T1000 (cell line): ENCODE results near the gene KHK.

Experiments
- DNase-seq: peaks from one replicate; lab custom pipeline; 2025; ENCODE audit warnings: mixed read lengths; lab: John Stamatoyannopoulos, UW

KHK gene

DNA sequence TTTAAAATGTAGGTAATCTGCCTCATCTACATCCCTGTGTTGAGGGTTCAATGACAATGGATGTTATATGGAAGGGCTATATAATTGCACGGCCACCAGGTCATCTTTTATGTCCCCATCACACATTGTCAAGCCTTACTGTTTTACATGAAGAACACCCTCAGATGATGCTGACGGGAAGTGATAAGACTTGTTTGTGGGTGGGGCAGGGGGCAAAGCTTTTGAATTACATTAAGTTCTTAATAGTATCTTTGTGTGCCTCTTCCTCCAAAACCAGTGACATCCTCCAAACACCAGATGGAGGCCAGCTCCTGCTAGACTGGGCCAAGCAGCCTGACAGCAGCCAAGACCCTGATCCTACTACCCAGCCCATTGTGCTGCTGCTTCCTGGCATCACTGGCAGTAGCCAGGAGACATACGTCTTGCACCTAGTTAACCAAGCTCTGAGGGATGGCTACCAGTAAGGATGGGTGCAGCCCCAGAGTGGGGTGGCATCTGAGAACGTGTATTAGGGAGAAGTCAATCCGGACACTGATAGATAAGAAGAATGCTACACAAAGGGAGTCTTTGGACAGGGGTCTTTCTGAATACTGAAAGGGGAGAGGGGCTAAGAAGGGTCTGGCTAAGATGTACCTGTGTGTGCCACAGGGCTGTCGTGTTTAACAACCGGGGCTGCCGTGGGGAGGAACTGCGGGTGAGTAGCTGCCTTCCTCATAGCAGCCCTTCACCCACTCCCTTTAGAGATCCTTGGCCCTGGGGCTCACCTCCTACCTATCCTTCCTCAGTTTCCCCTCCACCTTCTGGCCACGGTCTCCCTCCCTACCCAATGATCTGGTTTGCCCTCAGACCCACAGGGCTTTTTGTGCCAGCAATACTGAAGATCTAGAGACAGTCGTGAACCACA is 42.3 kb downstream of the KHK start:
- no peak for DNase-seq

- no peak for DNase-seq
Measured at GRCh38 chr2:27130396-27130795, 43.8 kb downstream of the KHK start.

GRCh38 chr2:27131429-27131828 is 44.9 kb downstream of the KHK start:
- no peak for DNase-seq

DNA sequence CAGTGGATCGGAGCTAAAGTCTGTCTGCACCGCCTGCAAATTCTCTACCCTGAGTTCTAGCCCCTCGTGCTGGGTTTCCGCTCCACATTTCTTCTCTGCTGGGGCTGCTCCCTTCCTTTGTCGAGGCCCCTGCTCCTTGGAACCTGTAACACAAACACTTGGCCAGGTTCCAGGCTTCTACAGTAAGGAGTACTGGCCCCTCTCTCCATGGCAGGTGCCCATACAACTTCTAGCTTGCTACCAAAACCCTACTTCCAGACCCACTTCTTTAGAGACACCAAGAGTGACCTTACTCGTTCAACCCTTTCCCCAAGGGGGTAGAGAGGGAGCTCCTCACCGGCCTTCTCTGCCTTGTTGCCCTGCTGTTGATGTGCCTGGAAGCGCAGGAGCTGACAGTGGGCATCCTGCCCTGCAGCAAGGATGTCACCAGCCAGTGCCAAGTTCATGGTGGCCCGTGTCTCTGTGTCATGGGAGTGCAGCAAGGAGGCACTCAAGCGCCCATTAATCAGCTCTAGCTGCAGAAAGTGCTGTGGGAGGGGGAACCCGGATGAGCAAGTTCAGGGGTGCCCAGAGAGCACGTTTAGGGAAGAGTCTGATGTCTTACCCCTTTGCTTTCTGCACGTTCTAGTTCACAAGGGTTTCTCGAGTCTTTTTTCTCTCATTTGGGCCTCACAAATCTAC is 46.8 kb downstream of the KHK start:
- DNase-seq, result no peak

DNA sequence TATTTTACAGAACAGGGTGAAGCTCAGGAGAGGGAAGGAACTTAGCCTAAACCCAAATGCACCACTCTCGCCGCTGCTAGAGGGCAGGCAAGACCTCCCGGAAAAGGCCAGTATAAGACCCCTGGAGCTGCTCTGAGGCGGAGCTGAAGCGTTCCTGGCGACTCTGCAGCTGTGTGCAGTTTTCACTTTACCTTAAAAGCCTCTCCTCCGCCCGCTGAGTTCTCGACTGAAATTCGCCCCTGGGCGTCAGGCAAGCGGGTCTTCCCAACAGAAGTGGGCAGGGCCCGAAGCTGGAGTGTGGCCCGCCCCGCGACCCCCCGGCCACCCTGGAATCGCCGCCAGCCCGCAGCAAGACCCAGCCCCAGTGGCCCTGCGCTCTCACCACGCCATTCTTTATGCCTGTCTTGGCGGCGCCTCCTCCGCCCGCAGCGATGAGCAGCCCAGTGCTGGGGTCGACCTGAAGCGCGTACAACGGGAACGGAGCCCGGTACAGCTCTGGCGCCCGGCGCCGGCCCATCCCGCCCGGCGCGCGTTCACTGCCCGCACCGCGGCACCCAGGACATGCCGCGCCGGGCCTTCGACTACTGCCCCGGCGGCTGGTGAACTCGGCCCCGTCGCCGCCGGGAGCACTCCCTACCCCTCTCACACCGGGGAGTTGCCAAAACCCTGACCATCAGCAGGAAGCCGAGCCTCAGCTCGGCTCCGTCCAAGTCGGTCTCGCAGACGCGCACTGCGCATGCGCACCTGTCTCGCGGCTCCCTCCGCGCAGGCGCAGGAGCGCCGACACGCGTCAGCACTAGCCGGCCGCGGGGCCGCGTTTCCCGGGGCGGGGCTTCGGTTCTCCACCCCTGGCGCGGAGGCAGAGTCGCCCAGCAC is 47.6 kb downstream of the KHK start, which contains the start of gene PREB:
TSS of gene PREB (minus strand) at position 732 of the 876 bp plus-strand sequence. CDS start at position 517, 215 bp downstream.
- DNase-seq, result peak; percentile 96

DNA sequence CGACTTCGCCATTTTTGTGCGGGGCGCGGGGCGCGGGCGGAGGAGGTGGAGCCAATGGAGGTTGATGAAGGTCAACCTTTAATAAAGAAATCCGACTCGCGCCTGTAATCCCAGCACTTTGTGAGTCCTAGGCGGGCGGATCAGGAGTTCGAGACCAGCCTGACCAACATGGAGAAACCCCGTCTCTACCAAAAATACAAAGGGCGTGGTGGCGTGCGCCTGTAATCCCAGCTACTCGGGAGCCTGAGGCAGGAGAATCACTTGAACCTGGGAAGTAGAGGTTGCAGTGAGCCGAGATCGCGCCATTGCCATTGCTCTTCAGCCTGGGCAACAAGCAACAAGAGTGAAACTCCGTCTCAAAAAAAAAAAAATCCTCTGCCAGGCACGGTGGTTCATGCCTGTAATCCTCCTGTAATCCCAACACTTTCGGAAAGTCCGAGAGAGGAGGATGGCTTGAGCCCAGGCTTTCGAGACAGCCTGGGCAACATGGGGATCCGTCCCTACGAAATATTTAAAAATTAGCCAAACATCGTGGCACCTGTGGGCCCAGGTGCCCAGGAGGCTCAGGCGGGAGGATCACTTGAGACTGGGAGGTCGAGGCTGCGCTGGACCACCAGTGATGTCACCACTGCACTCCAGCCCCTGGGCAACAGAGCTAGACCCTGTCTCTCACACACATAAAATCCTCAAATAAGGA is 48.4 kb downstream of the KHK start:
- DNase-seq, result no peak

GRCh38 chr2:27135478-27135955 is 48.9 kb downstream of the KHK start:
- DNase-seq, result no peak

DNA sequence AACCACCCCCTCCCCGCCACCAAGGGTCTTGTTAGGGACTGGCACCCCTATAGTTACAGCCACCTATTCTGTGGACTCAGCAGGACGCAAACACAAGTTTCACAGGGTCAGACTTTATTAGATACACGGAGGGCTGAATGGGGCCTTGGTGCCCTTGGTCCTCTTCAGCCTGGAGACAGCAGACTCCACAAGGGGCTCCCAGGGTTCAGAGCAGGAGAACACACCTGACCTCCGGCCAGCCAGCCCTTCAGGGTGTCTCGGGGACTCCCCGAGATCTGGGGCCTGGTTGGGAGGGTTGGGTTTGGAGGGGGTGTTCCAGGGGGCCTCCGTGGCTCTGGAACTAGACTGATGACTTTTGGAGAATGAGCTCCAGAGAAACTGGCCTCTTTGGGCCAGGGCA is 50.2 kb downstream of the KHK start:
- DNase-seq, result no peak

DNA sequence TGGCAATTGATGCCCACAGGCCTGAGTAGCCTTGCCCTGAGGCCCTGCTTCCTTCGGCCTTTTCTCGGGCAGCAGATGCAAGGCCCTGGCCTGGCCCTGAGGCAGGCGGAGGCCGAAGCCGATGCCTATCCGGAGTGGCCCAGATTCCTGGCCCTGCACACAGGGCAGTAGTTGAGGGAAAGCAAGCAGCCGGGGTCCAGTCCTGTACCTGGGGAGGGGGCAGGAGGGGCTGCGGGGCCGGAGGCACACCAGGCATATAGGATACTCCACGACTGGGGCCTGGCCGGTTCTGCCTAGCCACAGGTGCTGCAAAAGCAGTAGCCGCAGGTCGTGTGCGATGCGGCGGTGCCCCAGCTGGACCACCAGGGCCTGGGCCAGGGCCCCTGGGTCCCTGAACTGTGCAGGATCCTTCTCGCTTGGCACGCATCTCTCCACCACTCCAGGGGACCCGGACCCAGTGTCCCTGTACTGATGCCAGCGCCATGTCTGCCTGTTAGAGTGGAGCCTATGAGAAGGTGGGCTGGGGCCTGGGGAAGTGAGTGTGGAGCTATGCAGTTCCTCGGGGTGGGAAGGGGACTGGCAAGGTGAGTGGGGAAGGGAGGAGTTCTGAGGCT is 50.9 kb downstream of the KHK start:
- DNase-seq, result no peak

GRCh38 chr2:27138111-27138510 is 51.5 kb downstream of the KHK start:
- no peak for DNase-seq

DNA sequence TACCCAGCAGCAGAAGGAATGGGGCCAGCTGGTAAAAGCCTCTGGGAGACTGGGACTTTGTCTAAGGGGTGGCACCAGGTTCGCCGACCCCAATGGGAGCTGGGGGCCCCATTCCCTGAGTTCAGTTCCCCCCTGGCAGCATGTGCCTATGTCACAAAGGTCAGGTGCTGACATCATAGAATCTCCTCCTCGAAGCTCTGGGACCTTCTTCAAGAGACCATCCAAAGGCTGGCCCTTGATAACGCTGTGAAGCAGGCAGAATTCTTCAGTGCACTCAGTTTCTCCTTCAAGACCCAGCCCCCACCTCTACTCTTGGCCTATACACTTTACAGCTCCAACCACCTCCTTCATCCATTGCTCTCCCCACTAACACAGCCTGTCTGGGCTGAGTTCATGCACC is 52.7 kb downstream of the KHK start, which contains the start of gene PRR30:
TSS of gene PRR30 (minus strand) at position 101 of the 400 bp plus-strand sequence. CDS start 1,081 bp downstream, outside the sequence.
- DNase-seq, result no peak

DNA sequence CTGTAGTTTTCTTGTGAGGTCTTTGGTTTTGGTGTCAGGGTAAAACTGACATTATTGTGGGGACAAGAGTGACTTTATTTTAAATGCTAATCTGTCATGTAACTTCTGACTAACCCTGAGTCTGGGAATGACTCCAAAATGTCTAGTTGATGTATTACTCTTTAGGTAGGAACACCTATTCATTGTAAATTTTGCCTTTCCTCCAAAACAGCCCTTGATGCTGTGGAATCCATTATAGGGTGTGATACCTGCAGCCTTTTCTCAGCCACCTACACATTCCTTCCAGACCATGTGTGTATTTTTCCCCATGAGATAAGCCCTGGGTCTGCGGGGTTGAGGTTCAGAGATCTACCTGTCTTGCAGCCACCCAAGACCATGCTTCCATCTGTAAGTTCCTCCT is 56.7 kb downstream of the KHK start:
- DNase-seq, result no peak

- DNase-seq, result no peak
Measured at GRCh38 chr2:27145682-27146081, 59.1 kb downstream of the KHK start.

DNA sequence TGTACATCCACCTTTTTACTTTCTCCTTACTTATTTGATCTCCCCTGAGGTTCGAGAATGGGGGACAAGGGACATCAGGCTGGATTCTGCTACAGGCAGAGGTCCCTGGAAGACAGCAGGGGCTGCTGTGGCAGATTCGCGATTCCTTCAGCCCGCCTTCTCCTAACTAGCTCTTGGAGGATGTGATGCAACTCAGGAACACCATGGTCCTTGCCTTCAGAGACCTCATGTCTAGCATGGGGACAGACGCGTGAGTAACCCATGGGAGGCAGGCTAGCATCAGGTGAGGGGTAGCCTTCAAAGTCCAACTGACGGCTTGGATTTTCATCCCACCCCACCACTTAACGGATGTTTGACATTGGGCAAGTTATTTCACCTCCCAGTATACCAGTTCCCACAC is 61.4 kb downstream of the KHK start:
- DNase-seq, result no peak

DNA sequence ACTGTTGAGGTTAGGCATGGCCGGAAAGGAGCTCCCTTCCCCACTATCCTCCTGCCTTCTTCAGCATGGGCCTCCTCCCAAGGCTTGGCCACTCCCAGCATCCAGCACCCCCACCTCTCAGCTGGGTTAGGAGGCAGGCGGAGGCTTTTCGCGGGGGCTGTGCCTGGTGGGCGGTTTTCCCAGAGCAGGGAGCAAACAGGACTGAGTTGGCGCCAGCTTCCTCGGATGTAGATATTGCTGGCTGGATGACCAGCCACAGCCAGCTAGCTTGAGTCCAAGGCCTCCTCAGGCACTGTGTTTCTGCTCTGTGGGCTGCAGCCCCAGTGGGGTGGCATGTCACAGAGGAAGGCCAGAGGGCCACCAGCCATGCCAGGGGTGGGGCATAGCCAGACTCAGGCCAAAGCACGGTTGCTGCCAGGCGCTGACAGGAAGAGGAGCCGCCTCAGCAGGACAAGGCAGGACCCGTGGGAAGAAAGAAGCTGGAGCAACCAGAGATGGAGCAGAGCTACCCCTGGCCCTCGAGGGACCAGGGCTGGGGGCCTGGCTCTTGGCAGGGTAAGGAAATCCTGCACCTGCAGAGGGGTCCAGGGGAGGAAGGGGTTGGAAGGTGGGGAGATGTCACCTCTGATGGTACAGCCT is 62.3 kb downstream of the KHK start, which contains the start of gene TCF23:
TSS of gene TCF23 (plus strand) at position 204 of the 639 bp plus-strand sequence. CDS start at position 334, 130 bp downstream.
- DNase-seq, result no peak

GRCh38 chr2:27149570-27150405 is 63.2 kb downstream of the KHK start:
- no peak for DNase-seq
